Mesenchymal stem cell (in vitro differentiated cells and primary cell): Measurements from ENCODE around the gene ATOSB.

Source experiments
- DNase-seq: peaks from one replicate; pipeline ENCODE4 v3.0.0-alpha.2; 2013
- H2AFZ ChIP-seq: one replicate; pipeline ENCODE4 v1.6.1; 2013; ENCODE audit warnings: low read depth, mild to moderate bottlenecking, control low read depth, inconsistent platforms, low read length, moderate library complexity
- H2AK5ac ChIP-seq: 2 replicates; pipeline ENCODE4 v1.6.1; 2013; ENCODE audit warnings: low read length, moderate library complexity, mild to moderate bottlenecking, inconsistent platforms; ENCODE audit not compliant: severe bottlenecking
- H2BK120ac ChIP-seq: one replicate; pipeline ENCODE4 v1.6.1; 2013; ENCODE audit warnings: low read depth, mild to moderate bottlenecking, inconsistent platforms, low read length, moderate library complexity
- H2BK12ac ChIP-seq, 2 experiments: one replicate each; pipeline ENCODE4 v1.6.1; 2013; ENCODE audit warnings: inconsistent platforms in 2 of 2, low read length in 2 of 2, mild to moderate bottlenecking in 2 of 2, moderate library complexity in 2 of 2, control low read depth in 1 of 2
- H2BK15ac ChIP-seq: one replicate; pipeline ENCODE4 v1.6.1; 2013; ENCODE audit warnings: mild to moderate bottlenecking, low read depth, inconsistent platforms; ENCODE audit not compliant: poor library complexity, severe bottlenecking
- H2BK5ac ChIP-seq: 2 replicates; pipeline ENCODE4 v1.6.1; 2013; ENCODE audit warnings: low read depth, mild to moderate bottlenecking, low read length, control low read depth, inconsistent platforms; ENCODE audit not compliant: poor library complexity, severe bottlenecking
- H3K14ac ChIP-seq, 2 experiments: one replicate each; pipeline ENCODE4 v1.6.1; 2013; ENCODE audit warnings: inconsistent platforms in 2 of 2, low read length in 2 of 2, control low read depth in 1 of 2, mild to moderate bottlenecking in 1 of 2, moderate library complexity in 1 of 2
- H3K18ac ChIP-seq, 2 experiments: one replicate each; pipeline ENCODE4 v1.6.1; 2013; ENCODE audit warnings: inconsistent platforms in 2 of 2, low read length in 2 of 2, control low read depth in 1 of 2, low read depth in 1 of 2, mild to moderate bottlenecking in 1 of 2
- H3K23ac ChIP-seq, 2 experiments: one replicate each; pipeline ENCODE4 v1.6.1; 2013; ENCODE audit warnings: inconsistent platforms in 2 of 2, low read length in 2 of 2, mild to moderate bottlenecking in 2 of 2, moderate library complexity in 2 of 2, control low read depth in 1 of 2
- H3K27ac ChIP-seq: 2 replicates; pipeline ENCODE4 v1.5.1; 2013; ENCODE audit warnings: mild to moderate bottlenecking, moderate library complexity, low read length, control low read depth, inconsistent platforms; ENCODE audit not compliant: poor library complexity, severe bottlenecking
- H3K27me3 ChIP-seq, 2 experiments: 2 replicates each; pipeline versions ENCODE4 v1.6.1 to v1.7.0; 2013; ENCODE audit warnings: low read length in 2 of 2, mild to moderate bottlenecking in 2 of 2, moderate library complexity in 2 of 2, control low read depth in 1 of 2, inconsistent platforms in 1 of 2; ENCODE audit not compliant: control insufficient read depth in 1 of 2, insufficient read depth in 1 of 2
- H3K36me3 ChIP-seq, 2 experiments: 2 replicates each; pipeline versions ENCODE4 v1.6.1 to v1.7.0; 2013; ENCODE audit warnings: low read length in 2 of 2, control low read depth in 1 of 2, inconsistent platforms in 1 of 2, low read depth in 1 of 2, mild to moderate bottlenecking in 1 of 2; ENCODE audit not compliant: insufficient read depth in 2 of 2, control insufficient read depth in 1 of 2
- H3K4ac ChIP-seq, 2 experiments: one replicate each; pipeline ENCODE4 v1.6.1; 2013; ENCODE audit warnings: inconsistent platforms in 2 of 2, low read length in 2 of 2, mild to moderate bottlenecking in 2 of 2, moderate library complexity in 2 of 2, control low read depth in 1 of 2, low read depth in 1 of 2
- H3K4me1 ChIP-seq: 2 replicates; pipeline ENCODE4 v1.6.1; 2013; ENCODE audit warnings: low read depth, low read length, control low read depth; ENCODE audit not compliant: control insufficient read depth, insufficient read depth
- H3K4me2 ChIP-seq: 2 replicates; pipeline ENCODE4 v1.6.1; 2013; ENCODE audit warnings: low read length, mild to moderate bottlenecking, inconsistent platforms; ENCODE audit not compliant: poor library complexity, severe bottlenecking
- H3K4me3 ChIP-seq, 2 experiments: 2 replicates each; pipeline versions ENCODE4 v1.5.1 to v1.7.0; 2013; ENCODE audit warnings: low read length in 2 of 2, mild to moderate bottlenecking in 2 of 2, control low read depth in 1 of 2, low read depth in 1 of 2; ENCODE audit not compliant: insufficient read depth in 1 of 2
- H3K79me1 ChIP-seq: replicated peaks from 2 replicates; pipeline ENCODE4 v1.6.1; 2013; ENCODE audit warnings: mild to moderate bottlenecking, control low read depth, low read length, inconsistent platforms; ENCODE audit not compliant: poor library complexity, severe bottlenecking
- H3K9ac ChIP-seq: 2 replicates; pipeline ENCODE4 v1.7.0; 2013; ENCODE audit warnings: mild to moderate bottlenecking, low read length, moderate library complexity
- H3K9me3 ChIP-seq: 2 replicates; pipeline ENCODE4 v1.7.0; 2013; ENCODE audit warnings: mild to moderate bottlenecking, low read length; ENCODE audit not compliant: control insufficient read depth
- H4K8ac ChIP-seq: one replicate; pipeline ENCODE4 v1.6.1; 2013; ENCODE audit warnings: inconsistent platforms, mild to moderate bottlenecking, low read length, moderate library complexity
- H4K91ac ChIP-seq: one replicate; pipeline ENCODE4 v1.6.1; 2013; ENCODE audit warnings: mild to moderate bottlenecking, low read length, inconsistent platforms
- WGBS: methylation state at CpG from one replicate; pipeline ENCODE4 v1.1.7; 2013; ENCODE audit warnings: mixed read lengths; 5-methylcytosine and 5-hydroxymethylcytosine counted together

ATOSB gene

DNA sequence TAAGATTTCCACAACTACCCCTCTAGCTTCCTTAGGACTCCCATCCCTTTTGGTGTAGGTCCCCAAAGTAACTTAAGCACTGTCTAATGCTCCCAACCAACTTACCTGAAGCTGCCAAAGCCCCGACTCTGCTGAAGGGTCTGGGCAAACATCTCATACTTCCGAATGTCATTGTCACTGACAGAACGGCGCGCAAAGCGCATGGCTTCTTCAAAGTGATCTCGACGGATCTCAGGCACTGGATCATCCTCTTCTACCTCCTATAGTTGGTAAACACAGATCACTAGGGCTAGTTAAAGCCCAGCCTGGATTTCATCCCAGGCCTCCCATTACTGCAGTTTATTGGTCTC lies 58.4 kb downstream of the ATOSB start:
- no peak overlapping the region for H2BK5ac ChIP-seq
- H2BK15ac ChIP-seq = no peak overlapping the region
- H3K9me3 ChIP-seq = no peaks in the 10 kb centered on the region
- no peak overlapping the region for H2AFZ ChIP-seq
- no peaks in the 10 kb centered on the region for H3K27me3 ChIP-seq
- no peak overlapping the region for H3K14ac ChIP-seq
- H3K18ac ChIP-seq = no peak overlapping the region
- peaks cover 39% of the 10 kb centered on the region for H3K79me1 ChIP-seq
- no peak overlapping the region for H3K23ac ChIP-seq
- no peak overlapping the region for H3K4me2 ChIP-seq
- H4K8ac ChIP-seq = no peak overlapping the region
- H4K91ac ChIP-seq = no peak overlapping the region
- peaks cover 65 to 100% of the 10 kb centered on the region in 2 experiments for H3K36me3 ChIP-seq
- H3K27ac ChIP-seq = no peak overlapping the region
- 98% methylated on average over 8 of the region's 8 CpGs for WGBS
- no peak overlapping the region for H2BK12ac ChIP-seq
- DNase-seq = no peak
- no peak overlapping the region for H2BK120ac ChIP-seq
- no peak overlapping the region for H3K4me3 ChIP-seq
- H3K4me1 ChIP-seq = no peaks in the 10 kb centered on the region
- H2AK5ac ChIP-seq = no peak overlapping the region
- H3K4ac ChIP-seq = peak overlapping the region in 1 of 2 experiments; percentile 67
- no peak overlapping the region for H3K9ac ChIP-seq

DNA sequence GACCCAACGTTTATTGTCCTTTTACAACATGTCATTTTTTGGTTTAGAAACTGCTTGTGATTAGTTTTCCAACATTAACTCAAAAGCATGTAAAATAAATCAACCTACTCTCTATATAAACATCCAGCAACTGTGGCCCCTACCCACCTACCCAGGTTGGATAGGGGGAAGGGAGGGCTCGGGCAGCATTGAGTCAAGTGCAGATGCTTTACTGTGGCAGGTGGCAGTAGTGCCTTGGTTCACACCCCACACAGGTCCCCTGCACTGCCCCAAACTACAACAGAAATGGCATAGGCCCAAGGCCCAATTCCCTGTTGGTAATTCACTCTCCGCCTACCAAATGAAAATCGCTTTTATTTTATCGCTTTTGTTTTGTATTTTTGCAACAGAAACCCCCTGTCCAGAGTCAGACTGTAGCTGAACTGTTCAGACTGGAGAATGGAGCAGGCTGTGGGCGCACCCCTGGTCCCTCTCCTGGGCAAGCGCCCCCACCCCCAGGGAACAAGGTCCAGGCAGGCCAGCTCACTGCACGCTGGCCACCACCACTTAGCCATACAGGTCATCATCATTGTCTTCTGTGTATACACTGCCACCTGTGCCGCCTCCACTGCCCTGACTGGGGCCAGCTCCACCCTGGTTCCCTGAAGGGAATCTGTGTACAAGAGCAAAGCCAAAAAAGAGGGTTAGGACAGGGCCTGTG lies 58.9 kb downstream of the ATOSB start:
- Histone ChIP-seq H3K4me2 (no peak overlapping the region), H3K4me1 (no peaks in the 10 kb centered on the region), H2BK15ac (no peak overlapping the region), H4K8ac (no peak overlapping the region), H3K9ac (no peak overlapping the region), H2BK5ac (no peak overlapping the region), H3K4me3 (no peak overlapping the region), H2BK120ac (no peak overlapping the region), H3K27me3 (no peaks in the 10 kb centered on the region), H2AK5ac (no peak overlapping the region), H3K4ac (no peak overlapping the region), H2AFZ (no peak overlapping the region), H4K91ac (no peak overlapping the region), H3K23ac (no peak overlapping the region), H3K79me1 (peaks cover 37% of the 10 kb centered on the region), H2BK12ac (no peak overlapping the region), H3K9me3 (no peaks in the 10 kb centered on the region), H3K18ac (no peak overlapping the region), H3K27ac (no peak overlapping the region), H3K36me3 (peaks cover 63 to 98% of the 10 kb centered on the region in 2 experiments), H3K14ac (no peak overlapping the region)
- DNase-seq = no peak
- WGBS = 99% methylated on average over 9 of the region's 9 CpGs

GRCh38 chr9:35054871-35055644 lies 60.6 kb downstream of the ATOSB start:
- no peak overlapping the region for H2BK12ac ChIP-seq
- no peak overlapping the region for H3K23ac ChIP-seq
- no peak overlapping the region for H2BK15ac ChIP-seq
- no peak overlapping the region for H4K8ac ChIP-seq
- no peak for DNase-seq
- 99% methylated on average over 14 of the region's 14 CpGs for WGBS
- no peak overlapping the region for H3K9ac ChIP-seq
- H4K91ac ChIP-seq = no peak overlapping the region
- H2BK5ac ChIP-seq = no peak overlapping the region
- no peak overlapping the region for H2AK5ac ChIP-seq
- no peak overlapping the region for H3K4me3 ChIP-seq
- H3K4me1 ChIP-seq = no peaks in the 10 kb centered on the region
- H3K18ac ChIP-seq = no peak overlapping the region
- no peaks in the 10 kb centered on the region for H3K27me3 ChIP-seq
- no peak overlapping the region for H2BK120ac ChIP-seq
- H3K36me3 ChIP-seq = peaks cover 57 to 97% of the 10 kb centered on the region in 2 experiments
- no peak overlapping the region for H2AFZ ChIP-seq
- no peak overlapping the region for H3K14ac ChIP-seq
- H3K79me1 ChIP-seq = peaks cover 33% of the 10 kb centered on the region
- H3K27ac ChIP-seq = no peak overlapping the region
- no peak overlapping the region for H3K4me2 ChIP-seq
- H3K9me3 ChIP-seq = no peaks in the 10 kb centered on the region
- no peak overlapping the region for H3K4ac ChIP-seq

DNA sequence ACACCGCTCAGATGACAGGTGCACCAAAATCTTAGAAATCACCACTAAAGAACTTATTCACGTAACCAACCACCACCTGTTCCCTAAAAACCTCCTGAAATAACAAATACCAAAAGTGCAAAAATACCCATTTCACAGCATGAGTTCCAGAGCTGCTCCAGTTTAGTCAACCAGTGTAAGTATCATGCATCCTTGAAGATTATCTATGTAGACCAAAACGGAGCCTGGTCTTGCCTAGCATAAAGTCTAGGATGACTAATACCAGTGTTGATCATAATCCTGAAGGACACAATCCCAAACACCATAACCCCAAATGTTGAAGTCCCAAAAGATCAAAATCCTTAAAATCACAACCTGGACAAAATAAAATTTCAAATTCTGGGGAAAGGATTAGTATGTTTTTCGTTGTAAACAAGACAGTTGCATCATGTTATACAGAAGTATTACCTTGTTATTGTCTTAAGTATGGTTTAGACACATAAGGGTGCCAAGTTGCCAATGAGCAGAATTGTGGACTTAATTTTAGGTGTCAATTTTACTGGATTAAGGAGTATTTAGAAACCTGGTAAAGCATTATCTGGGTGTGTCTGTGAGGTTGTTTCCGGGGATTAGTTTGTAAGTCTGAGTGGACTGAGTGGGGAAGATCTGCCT lies 61.4 kb downstream of the ATOSB start:
- Histone ChIP-seq H3K9me3 (no peaks in the 10 kb centered on the region), H3K79me1 (peaks cover 27% of the 10 kb centered on the region), H2AFZ (no peak overlapping the region), H3K14ac (no peak overlapping the region), H3K18ac (no peak overlapping the region), H4K8ac (no peak overlapping the region), H3K27me3 (no peaks in the 10 kb centered on the region), H3K36me3 (peaks cover 56 to 96% of the 10 kb centered on the region in 2 experiments), H2BK12ac (no peak overlapping the region), H2BK5ac (no peak overlapping the region), H3K4me3 (no peak overlapping the region), H3K4ac (no peak overlapping the region), H3K23ac (no peak overlapping the region), H2BK120ac (no peak overlapping the region), H3K27ac (no peak overlapping the region), H3K9ac (no peak overlapping the region), H2BK15ac (no peak overlapping the region), H3K4me1 (no peaks in the 10 kb centered on the region), H4K91ac (no peak overlapping the region), H3K4me2 (no peak overlapping the region), H2AK5ac (no peak overlapping the region)
- WGBS = 56% methylated on average over 4 of the region's 5 CpGs
- DNase-seq = no peak
